Measurements from ENCODE around the gene CDKL5.

- TF ChIP-seq CTCF (conservative IDR thresholded peaks at IDR 0.05; ENCODE audit: low read length) (no peak), EZH2phosphoT487 (IDR thresholded peaks at IDR 0.05; ENCODE audit: borderline replicate concordance) (no peak)
These were observed 251.9 kb downstream of the CDKL5 start for GRCh38 chrX:18677161-18677869.
